HL-60 (cell line): ENCODE results near the gene RFFL.

ENCODE experiments used
- GABPA ChIP-seq: IDR thresholded peaks from 2 replicates; pipeline ENCODE4 v1.6.1; 2012; ENCODE audit warnings: low read depth
- POLR2AphosphoS5 ChIP-seq: IDR thresholded peaks from 2 replicates; pipeline ENCODE4 v1.6.1; 2012; ENCODE audit warnings: low read depth
- REST ChIP-seq: IDR thresholded peaks from 2 replicates; pipeline ENCODE4 v1.6.1; 2012; ENCODE audit warnings: low read depth; ENCODE audit not compliant: insufficient replicate concordance
- TF ChIP-seq, protein P1 (sequence below): IDR thresholded peaks from one replicate; pipeline ENCODE4 v1.5.1; 2011; ENCODE audit warnings: low read length, control low read depth, inconsistent platforms; ENCODE audit not compliant: insufficient read depth

DNA sequence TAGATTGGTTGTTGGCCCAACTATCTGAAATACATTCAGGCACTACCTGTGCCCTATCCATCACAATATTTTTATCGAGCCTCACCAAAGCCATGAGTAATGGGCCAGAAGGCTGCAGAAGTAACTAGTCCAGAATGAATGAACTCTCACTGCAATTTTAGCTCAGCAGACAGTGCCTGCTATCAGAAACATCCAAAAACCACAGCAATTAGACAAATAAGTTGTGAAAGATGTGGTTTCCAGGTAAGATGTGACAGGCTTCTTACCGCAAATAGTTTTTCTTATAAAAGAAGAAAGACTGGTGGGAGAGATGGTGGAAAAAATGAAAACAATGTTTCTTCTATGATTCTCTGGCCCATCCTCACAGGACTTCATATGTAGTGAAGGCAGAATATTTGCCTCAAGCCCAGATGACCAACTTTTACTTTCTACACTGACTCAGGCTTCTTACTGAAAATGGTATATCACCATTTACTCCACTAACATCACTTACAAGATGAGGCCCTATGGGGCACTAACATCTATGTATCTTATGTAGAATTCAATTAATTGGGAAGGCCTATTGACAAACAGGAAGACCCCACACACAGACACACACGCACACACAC is 9.8 kb upstream of the RFFL start:
- TF ChIP-seq POLR2AphosphoS5 (no peak), REST (no peak), GABPA (no peak)
- TF ChIP-seq, protein P1, sequence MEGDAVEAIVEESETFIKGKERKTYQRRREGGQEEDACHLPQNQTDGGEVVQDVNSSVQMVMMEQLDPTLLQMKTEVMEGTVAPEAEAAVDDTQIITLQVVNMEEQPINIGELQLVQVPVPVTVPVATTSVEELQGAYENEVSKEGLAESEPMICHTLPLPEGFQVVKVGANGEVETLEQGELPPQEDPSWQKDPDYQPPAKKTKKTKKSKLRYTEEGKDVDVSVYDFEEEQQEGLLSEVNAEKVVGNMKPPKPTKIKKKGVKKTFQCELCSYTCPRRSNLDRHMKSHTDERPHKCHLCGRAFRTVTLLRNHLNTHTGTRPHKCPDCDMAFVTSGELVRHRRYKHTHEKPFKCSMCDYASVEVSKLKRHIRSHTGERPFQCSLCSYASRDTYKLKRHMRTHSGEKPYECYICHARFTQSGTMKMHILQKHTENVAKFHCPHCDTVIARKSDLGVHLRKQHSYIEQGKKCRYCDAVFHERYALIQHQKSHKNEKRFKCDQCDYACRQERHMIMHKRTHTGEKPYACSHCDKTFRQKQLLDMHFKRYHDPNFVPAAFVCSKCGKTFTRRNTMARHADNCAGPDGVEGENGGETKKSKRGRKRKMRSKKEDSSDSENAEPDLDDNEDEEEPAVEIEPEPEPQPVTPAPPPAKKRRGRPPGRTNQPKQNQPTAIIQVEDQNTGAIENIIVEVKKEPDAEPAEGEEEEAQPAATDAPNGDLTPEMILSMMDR, result no peak
